HepG2 (cell line): Measurements from ENCODE around the gene PEX14. TPM values are rescaled to one million over a fixed set of nuclear protein-coding genes. Genes with fewer than 3 reads are reported as not detected.

Source experiments
- CREB1 ChIP-seq, 2 experiments: fragments of 450-650 bp in 1 of 2; IDR thresholded peaks; 2 replicates each; pipeline ENCODE4 v1.6.1; 2016 to 2017; ENCODE audit warnings: control low read depth in 1 of 2, mild to moderate bottlenecking in 1 of 2, missing compliant biosample characterization in 1 of 2, missing genetic modification characterization in 1 of 2
- EP300 ChIP-seq, 3 experiments: sonication (generic) in 1 of 3; formaldehyde crosslinking in 1 of 3; IDR thresholded peaks; 2 replicates each; pipeline versions ENCODE4 v1.5.1 to v1.6.1; 2011 to 2020; ENCODE audit warnings: low read depth in 2 of 3, low read length in 2 of 3, borderline replicate concordance in 1 of 3, improper control_type of control experiment in 1 of 3, mild to moderate bottlenecking in 1 of 3, missing genetic modification reagents in 1 of 3, moderate library complexity in 1 of 3
- ETV6 ChIP-seq: sonication (generic); formaldehyde crosslinking; conservative IDR thresholded peaks from 2 replicates; pipeline ENCODE4 v1.4.0; 2020; ENCODE audit warnings: missing genetic modification reagents
- MTF1 ChIP-seq: sonication (generic); formaldehyde crosslinking; IDR thresholded peaks from 2 replicates; pipeline ENCODE4 v1.5.0; 2020; ENCODE audit warnings: missing genetic modification reagents
- PCBP1 ChIP-seq: fragments of 200-400 bp; formaldehyde crosslinking; IDR thresholded peaks from 2 replicates; pipeline ENCODE4 v1.6.1; 2017; ENCODE audit warnings: mild to moderate bottlenecking, low read depth, low read length, borderline replicate concordance
- RNF2 ChIP-seq: fragments of 450-650 bp; conservative IDR thresholded peaks from 2 replicates; pipeline ENCODE4 v1.6.1; 2016; ENCODE audit warnings: low read depth
- ZSCAN21 ChIP-seq: sonication (generic); formaldehyde crosslinking; IDR thresholded peaks from 2 replicates; pipeline ENCODE4 v1.8.0; 2022; ENCODE audit warnings: mild to moderate bottlenecking, missing genetic modification reagents, moderate library complexity, borderline replicate concordance
- polyA plus RNA-seq, 8 experiments: library from polyadenylated mRNA; depleted of rRNA in 3 of 8; stranded (reverse) in 7 of 8; unstranded in 1 of 8; fragments of >200 nt; fragmentation: Illumina TruSeq in 4 of 8; extraction: Trizol in 4 of 8; gene quantifications; 2 replicates each; pipeline versions ENCODE4 v1.2.1 to v1.2.3, GENCODE V29; 2011 to 2016; ENCODE audit warnings: low read depth in 4 of 8, missing spikeins in 1 of 8, mixed read lengths in 1 of 8; ENCODE audit not compliant: insufficient read depth in 1 of 8
- total RNA-seq, 5 experiments: library from RNA; depleted of rRNA; stranded (reverse); fragments of >200 nt; fragmentation: Illumina TruSeq; extraction: Trizol; gene quantifications; 2 replicates each; pipeline ENCODE4 v1.2.3, GENCODE V29; 2016; ENCODE audit warnings: low read depth in 1 of 5
- TF ChIP-seq, protein P1 (sequence below): sonication (generic); formaldehyde crosslinking; IDR thresholded peaks from 2 replicates; pipeline ENCODE4 v1.4.0; 2020; ENCODE audit warnings: mild to moderate bottlenecking, missing genetic modification reagents
- TF ChIP-seq, protein P2 (sequence below): sonication (generic); formaldehyde crosslinking; conservative IDR thresholded peaks from 2 replicates; pipeline ENCODE4 v1.4.0; 2020; ENCODE audit warnings: missing genetic modification reagents
- TF ChIP-seq, protein P3 (sequence below), 2 experiments: sonication (generic) in 1 of 2; formaldehyde crosslinking in 1 of 2; IDR thresholded peaks; 2 replicates each; pipeline versions ENCODE4 v1.4.0 to v1.6.1; 2016 to 2020; ENCODE audit warnings: borderline replicate concordance in 1 of 2, low read depth in 1 of 2, mild to moderate bottlenecking in 1 of 2, missing genetic modification reagents in 1 of 2
- TF ChIP-seq, protein P4 (sequence below): IDR thresholded peaks from 2 replicates; pipeline ENCODE4 v1.6.1; 2016; ENCODE audit warnings: missing compliant biosample characterization, missing genetic modification reagents, borderline replicate concordance

PEX14 gene
- total and polyA plus RNA-seq, 2 of the 13 experiments (the other 11 are each of a cell fraction or from before 2014, with no cell fraction given): 6.5 to 9.9 TPM

DNA sequence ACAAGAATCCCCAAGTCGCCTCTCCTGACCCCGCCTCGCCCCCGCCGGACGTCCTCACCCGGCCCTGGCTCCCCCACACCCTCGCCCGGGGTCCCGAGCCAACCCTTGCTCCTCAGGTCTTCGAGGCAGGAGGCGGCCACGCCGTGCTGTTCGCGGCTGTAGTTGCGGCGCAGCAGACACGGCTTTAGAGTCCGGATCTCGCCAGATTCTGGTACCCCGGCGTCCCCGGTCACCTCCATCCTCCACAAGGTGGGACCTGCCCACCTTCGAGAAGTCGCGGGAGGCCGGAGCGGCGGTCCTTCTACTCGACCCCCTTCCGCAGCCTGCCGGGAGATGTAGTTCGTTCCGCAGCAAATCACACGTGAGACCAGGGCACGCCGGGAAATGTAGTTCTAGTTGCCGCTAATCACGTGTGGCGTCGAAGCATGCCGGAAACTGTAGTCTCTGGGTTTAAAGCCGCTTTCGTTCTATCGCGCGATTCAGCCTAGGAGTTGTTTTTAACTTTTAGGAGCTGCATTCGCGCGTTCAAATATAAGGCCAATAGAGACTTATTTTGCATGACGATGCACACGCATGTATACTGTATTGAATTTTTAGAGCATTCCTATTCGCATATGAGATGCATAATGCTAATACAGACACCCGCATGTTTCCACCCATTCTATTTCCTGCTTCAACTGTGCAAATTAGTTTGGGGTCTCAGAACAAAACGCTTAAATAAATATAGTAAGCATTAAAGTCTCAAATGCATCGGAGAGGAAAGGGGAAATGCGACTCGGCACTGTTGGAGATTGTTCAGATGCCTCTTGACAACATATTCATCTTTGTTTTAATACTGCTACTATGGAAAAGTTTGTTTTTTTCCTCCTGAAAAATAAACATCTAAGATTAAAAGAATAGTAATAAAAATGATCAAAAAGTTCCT lies 2.3 kb upstream of the PEX14 start, which contains the start of gene DFFA (continued):
- TF ChIP-seq, protein P1, sequence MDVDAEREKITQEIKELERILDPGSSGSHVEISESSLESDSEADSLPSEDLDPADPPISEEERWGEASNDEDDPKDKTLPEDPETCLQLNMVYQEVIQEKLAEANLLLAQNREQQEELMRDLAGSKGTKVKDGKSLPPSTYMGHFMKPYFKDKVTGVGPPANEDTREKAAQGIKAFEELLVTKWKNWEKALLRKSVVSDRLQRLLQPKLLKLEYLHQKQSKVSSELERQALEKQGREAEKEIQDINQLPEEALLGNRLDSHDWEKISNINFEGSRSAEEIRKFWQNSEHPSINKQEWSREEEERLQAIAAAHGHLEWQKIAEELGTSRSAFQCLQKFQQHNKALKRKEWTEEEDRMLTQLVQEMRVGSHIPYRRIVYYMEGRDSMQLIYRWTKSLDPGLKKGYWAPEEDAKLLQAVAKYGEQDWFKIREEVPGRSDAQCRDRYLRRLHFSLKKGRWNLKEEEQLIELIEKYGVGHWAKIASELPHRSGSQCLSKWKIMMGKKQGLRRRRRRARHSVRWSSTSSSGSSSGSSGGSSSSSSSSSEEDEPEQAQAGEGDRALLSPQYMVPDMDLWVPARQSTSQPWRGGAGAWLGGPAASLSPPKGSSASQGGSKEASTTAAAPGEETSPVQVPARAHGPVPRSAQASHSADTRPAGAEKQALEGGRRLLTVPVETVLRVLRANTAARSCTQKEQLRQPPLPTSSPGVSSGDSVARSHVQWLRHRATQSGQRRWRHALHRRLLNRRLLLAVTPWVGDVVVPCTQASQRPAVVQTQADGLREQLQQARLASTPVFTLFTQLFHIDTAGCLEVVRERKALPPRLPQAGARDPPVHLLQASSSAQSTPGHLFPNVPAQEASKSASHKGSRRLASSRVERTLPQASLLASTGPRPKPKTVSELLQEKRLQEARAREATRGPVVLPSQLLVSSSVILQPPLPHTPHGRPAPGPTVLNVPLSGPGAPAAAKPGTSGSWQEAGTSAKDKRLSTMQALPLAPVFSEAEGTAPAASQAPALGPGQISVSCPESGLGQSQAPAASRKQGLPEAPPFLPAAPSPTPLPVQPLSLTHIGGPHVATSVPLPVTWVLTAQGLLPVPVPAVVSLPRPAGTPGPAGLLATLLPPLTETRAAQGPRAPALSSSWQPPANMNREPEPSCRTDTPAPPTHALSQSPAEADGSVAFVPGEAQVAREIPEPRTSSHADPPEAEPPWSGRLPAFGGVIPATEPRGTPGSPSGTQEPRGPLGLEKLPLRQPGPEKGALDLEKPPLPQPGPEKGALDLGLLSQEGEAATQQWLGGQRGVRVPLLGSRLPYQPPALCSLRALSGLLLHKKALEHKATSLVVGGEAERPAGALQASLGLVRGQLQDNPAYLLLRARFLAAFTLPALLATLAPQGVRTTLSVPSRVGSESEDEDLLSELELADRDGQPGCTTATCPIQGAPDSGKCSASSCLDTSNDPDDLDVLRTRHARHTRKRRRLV (CRISPR knock-in tag): peak; percentile 67; the same call in 1 of the 2 replicates
- TF ChIP-seq EP300 (IDR thresholded peaks at IDR 0.05; ENCODE audit: low read depth in 2 of 2, low read length in 2 of 2) (no peak), EP300 (CRISPR knock-in tag; IDR thresholded peaks at IDR 0.05; ENCODE audit: borderline replicate concordance) (peak; percentile 36; the same call in 1 of the 2 replicates), RNF2 (peak; percentile 89), PCBP1 (peak; percentile 46; the same call in 1 of the 2 replicates), ETV6 (no peak), MTF1 (CRISPR knock-in tag) (no peak), ZSCAN21 (CRISPR knock-in tag) (no peak; the same call in 1 of the 2 replicates), CREB1 (IDR thresholded peaks at IDR 0.05) (peak; percentile 75), CREB1 (CRISPR knock-in tag; IDR thresholded peaks at IDR 0.05) (peak; percentile 94)
- TF ChIP-seq, protein P2, sequence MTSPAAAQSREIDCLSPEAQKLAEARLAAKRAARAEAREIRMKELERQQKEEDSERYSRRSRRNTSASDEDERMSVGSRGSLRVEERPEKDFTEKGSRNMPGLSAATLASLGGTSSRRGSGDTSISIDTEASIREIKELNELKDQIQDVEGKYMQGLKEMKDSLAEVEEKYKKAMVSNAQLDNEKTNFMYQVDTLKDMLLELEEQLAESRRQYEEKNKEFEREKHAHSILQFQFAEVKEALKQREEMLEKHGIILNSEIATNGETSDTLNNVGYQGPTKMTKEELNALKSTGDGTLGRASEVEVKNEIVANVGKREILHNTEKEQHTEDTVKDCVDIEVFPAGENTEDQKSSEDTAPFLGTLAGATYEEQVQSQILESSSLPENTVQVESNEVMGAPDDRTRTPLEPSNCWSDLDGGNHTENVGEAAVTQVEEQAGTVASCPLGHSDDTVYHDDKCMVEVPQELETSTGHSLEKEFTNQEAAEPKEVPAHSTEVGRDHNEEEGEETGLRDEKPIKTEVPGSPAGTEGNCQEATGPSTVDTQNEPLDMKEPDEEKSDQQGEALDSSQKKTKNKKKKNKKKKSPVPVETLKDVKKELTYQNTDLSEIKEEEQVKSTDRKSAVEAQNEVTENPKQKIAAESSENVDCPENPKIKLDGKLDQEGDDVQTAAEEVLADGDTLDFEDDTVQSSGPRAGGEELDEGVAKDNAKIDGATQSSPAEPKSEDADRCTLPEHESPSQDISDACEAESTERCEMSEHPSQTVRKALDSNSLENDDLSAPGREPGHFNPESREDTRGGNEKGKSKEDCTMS (CRISPR knock-in tag): no peak
- TF ChIP-seq, protein P3, sequence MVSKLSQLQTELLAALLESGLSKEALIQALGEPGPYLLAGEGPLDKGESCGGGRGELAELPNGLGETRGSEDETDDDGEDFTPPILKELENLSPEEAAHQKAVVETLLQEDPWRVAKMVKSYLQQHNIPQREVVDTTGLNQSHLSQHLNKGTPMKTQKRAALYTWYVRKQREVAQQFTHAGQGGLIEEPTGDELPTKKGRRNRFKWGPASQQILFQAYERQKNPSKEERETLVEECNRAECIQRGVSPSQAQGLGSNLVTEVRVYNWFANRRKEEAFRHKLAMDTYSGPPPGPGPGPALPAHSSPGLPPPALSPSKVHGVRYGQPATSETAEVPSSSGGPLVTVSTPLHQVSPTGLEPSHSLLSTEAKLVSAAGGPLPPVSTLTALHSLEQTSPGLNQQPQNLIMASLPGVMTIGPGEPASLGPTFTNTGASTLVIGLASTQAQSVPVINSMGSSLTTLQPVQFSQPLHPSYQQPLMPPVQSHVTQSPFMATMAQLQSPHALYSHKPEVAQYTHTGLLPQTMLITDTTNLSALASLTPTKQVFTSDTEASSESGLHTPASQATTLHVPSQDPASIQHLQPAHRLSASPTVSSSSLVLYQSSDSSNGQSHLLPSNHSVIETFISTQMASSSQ (IDR thresholded peaks at IDR 0.05; ENCODE audit: low read depth): no peak
- TF ChIP-seq, protein P3 (CRISPR knock-in tag; IDR thresholded peaks at IDR 0.05; ENCODE audit: borderline replicate concordance): 0 out of 2 replicates have a peak, but pooled peaks have one; percentile 52
- TF ChIP-seq, protein P4, sequence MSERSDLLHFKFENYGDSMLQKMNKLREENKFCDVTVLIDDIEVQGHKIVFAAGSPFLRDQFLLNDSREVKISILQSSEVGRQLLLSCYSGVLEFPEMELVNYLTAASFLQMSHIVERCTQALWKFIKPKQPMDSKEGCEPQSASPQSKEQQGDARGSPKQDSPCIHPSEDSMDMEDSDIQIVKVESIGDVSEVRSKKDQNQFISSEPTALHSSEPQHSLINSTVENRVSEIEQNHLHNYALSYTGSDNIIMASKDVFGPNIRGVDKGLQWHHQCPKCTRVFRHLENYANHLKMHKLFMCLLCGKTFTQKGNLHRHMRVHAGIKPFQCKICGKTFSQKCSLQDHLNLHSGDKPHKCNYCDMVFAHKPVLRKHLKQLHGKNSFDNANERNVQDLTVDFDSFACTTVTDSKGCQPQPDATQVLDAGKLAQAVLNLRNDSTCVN (CRISPR knock-in tag): peak; percentile 58; the same call in 1 of the 2 replicates
